HG02943 (cell line): ENCODE measurements around the gene EPHA2.

Experiments used
- ATAC-seq: cut with Tn5 transposase; IDR thresholded peaks from one replicate; pipeline ENCODE4 v1.9.1; 2021; ENCODE audit warnings: mild to moderate bottlenecking, low read depth, moderate library complexity; ENCODE audit not compliant: unreplicated experiment

Gene EPHA2

DNA sequence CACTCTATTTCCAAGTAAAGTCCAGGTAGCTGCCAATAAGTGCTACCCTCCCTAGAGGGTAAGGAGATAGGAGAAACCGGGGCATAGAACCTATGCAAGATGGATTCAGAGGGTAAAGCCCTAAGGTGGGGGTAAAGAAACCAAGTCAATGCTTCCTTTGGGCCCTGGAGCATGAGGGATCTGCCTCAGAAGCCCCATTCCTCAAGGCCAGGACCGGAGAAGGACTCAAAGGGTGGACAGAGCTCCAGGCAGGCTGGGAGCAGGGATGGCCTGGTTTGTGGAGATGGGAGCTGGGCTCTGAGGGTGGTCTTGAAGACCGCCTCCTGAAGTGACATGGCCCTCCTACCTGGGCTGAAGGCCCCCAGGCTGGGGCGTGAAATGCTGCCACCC, 3.9 kb downstream of the EPHA2 start:
- ATAC-seq, result no peak

DNA sequence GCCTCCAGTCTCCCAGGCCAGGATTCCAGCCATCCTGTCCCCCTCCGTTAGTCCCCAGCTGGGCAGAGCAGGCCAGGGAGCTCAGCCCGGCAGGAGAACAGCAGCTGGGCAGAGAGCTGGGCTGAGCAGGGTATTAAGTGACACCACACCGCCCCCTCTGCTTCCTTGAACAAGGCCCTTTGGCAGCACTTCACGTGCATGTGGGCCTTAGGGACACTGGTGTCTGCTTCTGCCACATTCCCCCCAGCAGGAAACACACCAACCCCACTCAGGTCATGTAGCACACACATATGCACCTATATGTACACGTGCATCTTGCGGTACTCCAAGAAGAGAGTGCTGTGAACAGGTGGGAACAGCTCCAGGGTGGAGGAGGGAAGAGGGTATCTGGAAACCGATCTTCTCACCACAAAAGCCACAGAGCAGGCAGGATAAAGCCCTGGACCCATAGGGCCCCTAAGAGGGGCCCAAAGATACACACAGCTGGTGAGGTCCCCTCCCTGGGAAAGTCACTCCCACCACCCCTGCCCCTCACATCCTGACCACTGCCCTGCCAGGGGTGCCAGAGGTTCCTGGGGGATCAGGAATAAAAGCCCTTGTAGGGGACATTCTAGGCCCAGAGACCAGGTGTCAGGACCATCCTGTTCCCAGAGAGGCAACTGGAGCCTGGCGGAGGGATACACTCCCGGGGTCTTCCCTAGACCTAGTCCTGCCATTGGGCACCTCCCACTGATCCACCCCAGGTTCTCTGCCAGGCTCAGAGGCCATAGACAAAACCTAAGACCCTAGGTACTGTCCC, 4.5 kb downstream of the EPHA2 start:
- no peak for ATAC-seq

GRCh38 chr1:16150508-16150907, 5.4 kb downstream of the EPHA2 start:
- ATAC-seq, result no peak

DNA sequence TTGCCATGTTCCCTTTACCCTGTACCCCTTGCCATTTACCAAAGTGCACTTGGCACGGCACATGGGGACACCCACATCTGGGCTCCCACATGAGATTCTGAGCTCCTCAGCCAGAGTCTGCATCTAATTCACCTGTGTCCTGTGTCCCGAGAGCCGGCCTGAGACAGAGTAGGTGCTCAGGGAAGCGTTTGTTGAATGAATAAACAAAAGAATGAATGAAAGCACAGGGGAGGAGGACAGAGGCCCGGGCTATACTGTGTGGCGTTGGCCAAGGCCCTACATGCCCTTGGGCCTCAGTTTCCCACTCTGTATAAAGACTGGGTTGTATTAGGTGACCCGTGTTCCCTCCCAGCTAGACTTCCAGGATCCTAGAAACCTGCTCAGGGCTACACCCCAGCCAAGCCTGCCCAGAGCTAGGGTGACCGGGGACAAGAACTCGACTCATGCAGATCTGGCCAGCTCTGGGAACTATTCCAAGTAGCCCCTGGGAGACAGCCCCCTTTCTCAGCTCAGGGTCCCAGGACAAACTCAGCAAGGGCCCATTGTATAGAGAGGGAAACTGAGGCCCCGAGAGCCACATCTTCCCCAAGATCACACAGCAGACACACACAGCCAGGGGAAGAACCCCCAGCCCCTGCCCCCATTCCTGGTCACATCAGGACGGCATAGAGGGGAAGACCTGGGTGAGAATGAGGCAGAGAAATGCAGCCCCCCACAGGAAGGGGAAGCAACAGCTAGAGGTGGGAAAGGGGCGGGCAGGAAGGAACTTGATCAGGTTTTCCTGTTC, 6.0 kb downstream of the EPHA2 start:
- no peak for ATAC-seq

DNA sequence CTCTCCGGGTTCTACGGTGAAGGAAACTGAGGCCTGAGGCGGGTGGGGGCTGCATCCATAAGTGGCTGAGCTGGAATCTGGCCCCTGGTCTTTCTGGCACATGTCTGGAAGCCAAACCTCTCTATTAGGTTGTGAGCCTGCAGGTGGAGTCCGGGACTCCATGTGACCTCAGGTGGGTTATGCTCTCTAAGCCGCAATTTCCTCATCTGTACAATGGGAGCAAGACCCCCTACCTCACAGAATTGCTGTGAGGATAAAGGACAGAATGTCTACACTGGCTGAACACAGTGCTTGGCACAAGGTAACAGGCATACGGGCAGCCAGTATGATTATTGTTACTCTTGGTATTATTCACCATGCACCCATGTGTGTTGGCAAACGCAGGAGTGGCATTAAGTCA, 6.7 kb downstream of the EPHA2 start:
- no peak for ATAC-seq

DNA sequence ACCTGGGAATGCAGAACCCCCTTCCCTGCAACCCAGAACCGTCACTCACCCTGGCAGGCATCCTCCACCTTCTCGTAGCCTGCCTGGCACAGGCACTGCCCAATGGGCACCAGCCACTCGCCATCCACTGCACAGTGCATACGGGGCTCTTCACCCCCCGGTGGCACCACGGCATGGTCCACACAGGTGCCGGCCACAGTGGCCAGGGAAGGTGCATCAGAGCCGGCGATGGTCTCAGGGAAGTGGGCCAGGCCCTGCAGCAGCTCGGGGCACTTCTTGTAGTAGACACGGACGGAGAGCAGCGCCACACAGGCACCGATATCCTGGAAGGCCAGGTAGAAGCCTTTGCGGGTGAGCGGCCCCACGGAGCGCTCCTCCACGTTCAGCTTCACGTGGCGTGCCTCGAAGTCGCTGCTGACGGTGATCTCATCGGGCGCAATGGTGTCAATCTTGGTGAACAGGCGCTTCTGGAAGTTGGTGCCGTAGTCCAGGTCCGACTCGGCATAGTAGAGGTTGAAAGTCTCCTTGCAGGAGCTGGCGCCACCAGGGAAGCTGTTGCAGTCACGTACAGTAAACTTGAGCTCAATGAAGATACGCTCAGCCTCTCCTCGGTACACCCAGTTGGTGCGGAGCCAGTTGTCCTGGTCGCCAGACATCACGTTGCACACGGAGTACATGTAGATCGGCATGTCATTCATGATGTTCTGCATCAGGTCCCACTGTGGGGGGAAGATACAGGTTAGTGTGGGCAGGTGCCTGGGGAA, 7.4 kb downstream of the EPHA2 start:
- no peak for ATAC-seq

DNA sequence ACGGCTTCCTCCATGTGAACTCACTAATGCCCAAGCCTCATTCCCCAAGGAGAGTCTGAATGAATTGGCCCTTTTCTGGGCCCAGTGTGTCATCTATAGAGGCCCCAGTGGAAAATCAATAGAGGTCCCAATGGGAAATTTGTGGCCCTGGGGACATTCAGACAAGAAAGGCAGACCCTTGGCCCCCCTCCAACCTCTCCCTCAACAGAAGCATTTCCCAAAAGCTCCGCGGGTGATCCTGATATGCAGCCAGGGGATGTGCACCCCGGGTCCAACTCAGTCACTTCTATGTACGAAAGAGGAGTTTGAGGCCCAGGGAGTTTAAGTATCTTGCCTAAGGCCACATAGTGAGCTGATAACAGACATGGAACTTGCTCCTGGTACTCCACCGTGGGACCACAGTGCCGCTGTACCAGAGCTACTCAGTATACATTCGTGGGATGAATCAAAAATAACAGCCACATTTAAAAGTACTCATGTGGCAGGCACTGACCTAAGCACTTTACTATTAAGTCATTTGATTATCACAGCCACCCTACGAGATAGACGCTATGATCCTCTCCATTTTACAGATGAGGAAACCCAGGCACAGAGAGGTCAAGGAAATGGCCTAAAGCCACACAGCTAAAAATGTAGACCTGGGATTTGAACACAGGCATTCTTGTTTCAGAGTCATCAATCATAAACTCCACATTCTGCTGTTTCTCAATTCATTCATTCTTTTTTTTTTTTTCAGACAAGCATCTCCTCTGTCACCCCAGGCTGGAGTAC, 8.5 kb downstream of the EPHA2 start:
- no peak for ATAC-seq

DNA sequence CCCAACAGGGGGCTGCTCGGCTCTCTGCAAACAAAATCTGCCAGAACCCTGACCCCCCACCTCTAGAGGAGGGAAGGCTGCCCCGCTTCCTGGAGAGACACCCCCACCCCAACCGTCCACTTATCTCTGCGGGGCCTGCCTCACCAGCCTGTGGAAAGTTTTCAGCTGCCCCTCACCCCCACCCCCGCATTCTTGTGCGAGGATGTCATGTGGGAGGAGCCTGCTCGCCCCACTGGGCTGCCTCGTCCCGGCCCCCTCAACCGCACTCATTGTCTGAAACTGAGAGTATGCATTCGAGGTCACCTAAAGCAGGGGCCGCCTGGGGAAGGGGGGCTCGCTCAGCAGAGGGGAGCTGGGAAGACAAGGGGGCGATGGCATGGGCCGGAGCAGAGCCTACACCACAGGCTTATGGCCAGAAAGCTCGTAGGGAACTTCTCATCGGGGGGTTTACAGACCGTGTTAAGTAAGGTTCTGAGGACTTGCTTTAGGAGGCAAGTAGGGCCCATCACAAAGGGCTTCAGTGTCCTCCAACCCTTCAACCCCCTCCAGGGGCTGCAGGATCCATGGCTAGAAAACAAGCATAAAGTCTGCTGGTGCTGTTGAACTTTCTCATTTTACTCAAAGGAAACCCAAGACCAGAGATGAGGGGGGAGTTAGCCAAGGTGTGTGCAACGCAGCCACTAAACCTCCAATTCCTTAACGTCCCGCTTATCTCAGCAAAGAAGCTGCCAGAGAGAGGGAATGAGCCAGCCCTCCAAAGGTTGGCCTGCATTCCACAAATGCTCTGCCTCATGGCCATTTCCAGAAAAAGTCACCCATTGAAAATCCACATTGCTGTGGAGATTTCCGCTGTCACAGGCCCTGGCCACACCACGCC, 9.4 kb downstream of the EPHA2 start:
- no peak for ATAC-seq

DNA sequence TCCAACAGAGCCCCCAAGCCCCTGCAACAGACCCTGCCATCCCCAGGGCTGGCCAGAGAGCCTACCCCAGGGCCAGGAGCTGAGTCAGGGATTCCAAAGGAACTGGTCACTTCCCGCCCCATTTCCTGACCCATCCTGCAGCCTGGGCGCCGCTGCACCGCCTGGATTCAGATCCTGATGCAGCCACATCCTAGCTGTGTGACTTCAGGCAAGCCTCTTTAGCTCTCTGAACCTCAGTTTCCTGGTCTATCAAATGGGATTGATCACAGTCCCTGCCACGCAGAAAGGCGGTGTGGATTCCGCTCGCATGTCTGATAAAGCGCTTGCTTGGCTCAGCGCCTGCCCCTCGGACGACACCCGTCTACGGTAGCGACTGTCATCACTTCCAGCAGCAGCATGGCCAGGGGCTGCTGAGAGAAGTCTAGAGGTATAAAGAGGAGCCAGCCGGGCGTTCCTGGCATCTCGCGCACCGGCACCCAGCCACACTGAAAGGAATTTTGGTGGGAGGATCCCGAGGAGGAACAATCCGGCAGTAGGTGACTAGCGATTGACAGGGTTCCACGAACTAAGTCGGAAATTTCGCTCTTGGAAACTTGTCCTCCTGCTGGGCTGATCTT, 10.1 kb downstream of the EPHA2 start:
- ATAC-seq, result no peak

DNA sequence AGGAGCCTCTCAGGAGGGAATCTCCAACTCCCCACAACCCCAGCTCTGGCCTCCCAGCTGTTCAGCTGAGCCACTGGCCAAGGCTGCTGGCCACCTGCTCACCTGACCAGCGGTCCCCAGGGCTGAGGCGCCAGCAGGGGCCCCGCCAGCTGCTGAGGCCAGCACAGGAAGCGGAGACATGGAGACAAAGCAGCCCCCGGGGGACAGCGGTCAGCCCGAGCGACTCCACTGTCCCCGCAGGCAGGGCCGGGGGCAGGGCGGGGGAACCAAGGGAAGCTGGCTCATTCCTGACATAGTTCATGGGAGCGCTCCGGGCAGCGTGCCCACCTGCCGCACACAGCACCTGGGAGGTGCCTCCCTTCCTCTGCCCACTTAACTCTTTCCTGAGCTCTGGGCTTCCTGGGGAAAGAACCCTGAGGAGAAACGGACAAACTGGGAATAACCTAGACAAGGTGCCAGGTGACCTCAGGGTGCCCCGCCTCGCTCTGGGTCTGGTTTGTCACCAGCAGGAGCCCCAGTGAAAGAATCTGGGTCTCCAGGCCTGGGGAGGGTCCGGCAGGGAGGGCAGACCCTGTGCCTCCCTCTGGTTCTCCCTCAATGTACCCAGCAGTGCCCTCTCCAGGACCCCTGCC, 10.7 kb downstream of the EPHA2 start:
- no peak for ATAC-seq

- no peak for ATAC-seq
Observed at GRCh38 chr1:16144325-16145029, 11.4 kb downstream of the EPHA2 start.

- no peak for ATAC-seq
Observed at GRCh38 chr1:16143566-16144324, 12.1 kb downstream of the EPHA2 start.

DNA sequence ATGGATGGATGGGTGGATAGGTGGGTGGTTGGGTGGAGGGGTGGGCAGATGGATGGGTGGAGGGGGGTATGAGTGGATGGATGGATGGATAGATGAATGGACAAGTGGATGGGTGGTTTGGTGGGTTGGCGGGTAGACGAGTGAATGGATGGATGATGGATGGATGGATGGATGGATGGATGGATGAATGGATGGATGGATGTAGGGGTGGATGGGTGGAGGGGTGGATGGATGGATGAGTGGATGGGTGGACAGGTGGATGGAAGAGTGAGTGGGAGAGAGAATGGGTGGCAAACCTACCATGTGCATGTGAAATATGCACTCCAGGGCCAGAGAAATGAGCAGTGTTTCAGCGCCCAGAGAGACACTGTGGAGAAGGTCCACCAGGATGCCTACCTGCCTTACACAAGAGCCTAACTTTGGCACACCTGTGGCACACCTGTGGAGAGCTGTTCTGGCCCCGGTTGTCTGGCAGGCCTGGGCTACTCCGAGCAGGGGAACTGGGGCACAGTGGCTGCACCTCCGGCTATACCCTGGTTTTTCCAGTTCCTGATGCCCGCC, 12.8 kb downstream of the EPHA2 start:
- ATAC-seq, result no peak

DNA sequence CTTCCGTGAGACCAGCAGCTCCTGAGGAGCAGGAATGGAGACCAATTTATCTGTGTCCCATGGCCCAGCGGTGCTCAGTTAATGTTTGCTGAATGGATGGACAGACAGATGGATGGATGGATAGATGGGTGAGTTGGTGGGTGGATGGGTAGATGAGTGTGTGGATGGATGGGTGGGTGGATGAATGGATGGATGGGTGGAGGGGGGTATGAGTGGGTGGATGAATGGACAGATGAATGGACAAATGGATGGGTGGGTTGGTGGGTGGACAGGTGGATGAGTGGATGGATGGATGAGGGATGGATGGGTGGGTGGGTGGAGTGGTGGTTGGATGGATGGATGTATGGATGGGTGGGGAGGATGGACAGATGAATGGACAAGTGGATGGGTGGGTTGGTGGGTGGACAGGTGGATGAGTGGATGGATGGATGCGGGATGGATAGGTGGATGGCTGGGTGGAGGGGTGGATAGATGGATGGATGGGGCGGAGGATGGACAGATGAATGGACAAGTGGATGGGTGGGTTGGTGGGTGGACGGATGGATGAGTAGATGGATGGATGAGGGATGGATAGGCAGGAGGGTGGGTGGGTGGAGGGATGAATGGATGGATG, 13.4 kb downstream of the EPHA2 start:
- ATAC-seq, result no peak

DNA sequence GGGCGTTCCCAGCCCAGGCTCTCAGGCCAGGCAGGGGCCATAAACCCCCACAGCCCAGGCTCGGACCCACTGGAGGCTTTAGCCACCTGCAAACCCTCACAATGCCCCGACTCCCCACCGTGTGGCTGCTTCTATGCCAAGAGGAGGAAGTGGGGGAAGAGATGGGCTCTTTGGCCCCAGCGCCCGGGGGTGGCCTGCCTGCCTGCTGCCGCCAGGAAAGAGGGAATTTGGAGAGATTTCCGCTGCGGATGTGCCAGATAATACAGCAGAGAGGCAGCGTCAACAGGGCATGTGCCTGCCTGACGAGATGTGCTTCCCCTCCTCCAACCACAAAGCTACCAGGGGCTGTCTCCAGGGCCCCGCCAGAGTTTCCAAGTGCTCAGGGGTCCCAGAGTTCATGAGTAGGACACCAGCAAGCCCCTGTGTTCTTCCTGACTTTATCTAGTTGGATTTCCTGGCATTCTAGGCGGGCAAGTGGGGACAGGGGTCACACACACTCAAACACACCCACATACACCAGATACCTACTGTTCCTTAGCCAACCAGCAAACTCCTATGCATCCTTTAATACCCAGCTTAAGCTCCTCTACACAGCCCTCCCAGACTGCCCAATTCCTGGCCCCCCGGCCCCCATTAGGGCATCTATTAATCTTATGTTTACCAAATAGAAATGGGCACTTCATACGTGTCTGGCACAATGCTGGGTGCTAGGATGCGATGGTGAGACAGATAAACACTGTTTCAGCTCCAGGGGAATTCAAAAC, 14.1 kb downstream of the EPHA2 start:
- no peak for ATAC-seq

GRCh38 chr1:16140068-16140596, 15.7 kb downstream of the EPHA2 start:
- ATAC-seq, result no peak
